ENCODE data around the gene SMCO2.

Gene SMCO2

GRCh38 chr12:27449026-27449425, 2.5 kb downstream of the SMCO2 start:
- no peak for TF ChIP-seq CTCF (IDR thresholded peaks at IDR 0.05; ENCODE audit: low read depth, low read length, missing control alignments)
- in situ Hi-C loops (cut with HindIII; ENCODE audit: low sequenced_read_pairs) = no loop called here
- no peak overlapping the region for H3K4me3 ChIP-seq (ENCODE audit: low read depth, low read length)
- no peak for DNase-seq (ENCODE audit: low read depth)

DNA sequence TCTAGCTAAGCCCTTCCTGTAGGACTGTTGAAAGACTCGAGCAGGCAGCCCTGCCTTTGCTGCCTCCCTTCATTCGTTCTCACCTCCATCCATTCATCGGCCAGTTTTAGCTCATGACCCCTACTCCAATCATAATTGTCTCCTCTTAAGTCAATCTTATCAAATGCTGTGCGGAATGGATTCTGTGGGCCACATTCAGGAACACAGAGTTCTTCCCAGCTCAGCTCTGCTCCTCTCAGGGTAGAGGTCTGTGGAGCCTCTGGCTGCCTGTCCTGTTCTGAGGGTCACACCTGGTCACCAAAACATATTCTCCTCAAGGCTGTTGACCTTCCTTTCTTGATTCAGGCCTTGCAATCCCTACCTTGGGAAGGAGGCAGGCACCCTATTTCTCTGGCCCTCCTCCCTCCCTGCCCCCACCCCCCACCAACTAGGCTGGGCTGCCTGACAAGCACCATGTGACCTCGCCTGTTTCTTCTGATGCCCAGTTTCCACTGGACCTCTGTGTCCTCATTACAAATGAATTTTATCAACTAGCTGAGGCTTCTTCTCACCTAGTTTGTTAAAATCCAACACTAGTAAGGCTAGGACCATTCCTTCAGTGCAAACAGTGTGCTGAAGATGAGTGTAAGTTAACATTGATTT, 3.5 kb downstream of the SMCO2 start:
- in situ Hi-C loops (cut with HindIII; ENCODE audit: low sequenced_read_pairs) = no loop called here
- no peak for TF ChIP-seq CTCF (IDR thresholded peaks at IDR 0.05; ENCODE audit: low read depth, low read length, missing control alignments)
- no peak for DNase-seq (ENCODE audit: low read depth)
- no peak overlapping the region for H3K4me3 ChIP-seq (ENCODE audit: low read depth, low read length)

DNA sequence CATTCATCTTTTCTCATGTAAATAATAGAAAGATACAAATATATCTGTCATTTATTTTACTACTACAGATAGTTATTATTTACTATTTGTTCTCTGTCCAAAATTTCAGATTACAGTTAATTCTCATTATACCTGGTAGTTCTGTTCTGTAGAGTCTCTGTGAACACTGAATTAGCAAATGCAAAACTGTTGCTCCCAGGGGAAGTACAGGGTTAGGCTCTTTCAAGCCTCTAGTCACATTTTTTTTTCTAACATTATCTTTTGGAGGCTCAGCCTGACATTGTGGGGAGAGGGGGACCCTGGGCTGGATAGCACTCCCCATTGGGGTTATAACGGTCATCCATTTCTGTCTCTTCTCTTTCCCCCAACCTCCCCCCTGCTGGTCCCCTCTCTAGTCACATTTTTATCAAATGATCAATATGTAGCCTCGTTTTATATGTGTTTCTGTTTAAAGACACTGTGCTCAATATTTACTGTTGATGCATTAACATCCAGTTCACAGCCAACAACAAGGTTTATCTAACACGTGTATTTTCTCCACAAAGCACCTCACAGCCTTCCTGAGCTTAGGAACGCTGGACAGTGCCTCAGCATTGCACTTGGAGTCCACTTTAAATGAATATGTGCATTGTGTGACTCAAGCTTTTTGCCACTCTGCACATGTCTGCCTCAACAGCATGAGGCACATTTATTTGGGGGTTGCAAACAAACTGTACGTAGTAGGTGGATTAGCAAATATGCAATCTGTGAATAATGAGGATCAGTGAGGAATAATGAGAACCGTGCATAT, 4.7 kb downstream of the SMCO2 start:
- no peak for DNase-seq (ENCODE audit: low read depth)
- TF ChIP-seq CTCF (IDR thresholded peaks at IDR 0.05; ENCODE audit: low read depth, low read length, missing control alignments) = no peak
- H3K4me3 ChIP-seq (ENCODE audit: low read depth, low read length) = no peak overlapping the region
- in situ Hi-C loops (cut with HindIII; ENCODE audit: low sequenced_read_pairs) = no loop called here

DNA sequence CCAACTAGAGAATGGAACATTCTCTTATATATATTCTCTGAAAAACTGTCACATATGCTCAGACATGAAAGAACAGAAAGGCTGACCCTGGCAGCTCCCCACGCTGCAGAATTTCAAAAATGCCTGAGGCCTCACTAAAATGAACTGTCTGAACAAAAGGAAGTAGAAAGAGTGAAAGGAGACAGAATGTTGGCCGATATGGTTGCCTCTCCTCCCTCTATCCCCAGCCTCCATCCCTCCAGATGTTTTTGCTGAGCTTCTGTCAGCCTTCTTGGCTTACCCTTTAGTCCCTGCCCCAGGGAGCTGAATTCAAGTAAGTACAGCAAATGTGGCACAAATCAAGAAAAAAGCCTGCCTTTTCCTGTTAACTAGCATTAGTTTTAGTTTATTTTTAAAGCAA, 6.9 kb downstream of the SMCO2 start:
- in situ Hi-C loops (cut with HindIII; ENCODE audit: low sequenced_read_pairs) = no loop called here
- no peak for DNase-seq (ENCODE audit: low read depth)
- no peak overlapping the region for H3K4me3 ChIP-seq (ENCODE audit: low read depth, low read length)
- TF ChIP-seq CTCF (IDR thresholded peaks at IDR 0.05; ENCODE audit: low read depth, low read length, missing control alignments) = no peak

DNA sequence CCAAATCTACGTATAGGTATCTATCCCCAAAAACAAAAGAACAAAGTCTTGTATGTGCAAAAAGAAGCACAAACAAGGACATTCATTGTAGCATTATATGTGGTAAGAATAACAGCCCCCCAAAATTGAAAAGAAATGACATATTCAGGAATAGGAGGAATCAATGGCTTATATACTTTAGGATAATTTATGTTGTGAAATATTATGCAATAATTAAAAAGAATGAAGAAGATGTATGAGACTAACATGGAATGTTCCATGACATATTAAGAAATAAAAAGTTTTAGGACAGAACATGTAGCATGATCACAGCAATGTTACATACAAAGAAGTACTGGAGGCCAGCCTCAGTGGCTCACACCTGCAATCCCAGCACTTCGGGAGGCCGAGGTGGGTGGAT, 9.1 kb downstream of the SMCO2 start:
- no peak overlapping the region for H3K4me3 ChIP-seq (ENCODE audit: low read depth, low read length)
- DNase-seq (ENCODE audit: low read depth) = no peak
- no peak for TF ChIP-seq CTCF (IDR thresholded peaks at IDR 0.05; ENCODE audit: low read depth, low read length, missing control alignments)
- in situ Hi-C loops (cut with HindIII; ENCODE audit: low sequenced_read_pairs) = no loop called here

GRCh38 chr12:27456618-27457017, 10.1 kb downstream of the SMCO2 start:
- TF ChIP-seq CTCF (IDR thresholded peaks at IDR 0.05; ENCODE audit: low read depth, low read length, missing control alignments) = no peak
- in situ Hi-C loops (cut with HindIII; ENCODE audit: low sequenced_read_pairs) = no loop called here
- no peak for DNase-seq (ENCODE audit: low read depth)
- no peak overlapping the region for H3K4me3 ChIP-seq (ENCODE audit: low read depth, low read length)
